ENCODE data around the gene RMND5A.

Gene RMND5A

GRCh38 chr2:86673986-86674670 is 46.0 kb upstream of the RMND5A start:
- no CpG with 5 or more reads among the region's 1 CpG for WGBS (ENCODE audit: extremely low coverage, insufficient coverage, insufficient read length)
- Histone ChIP-seq H3K9me3 (ENCODE audit: insufficient read depth, low read depth, low read length) (no peaks in the 10 kb centered on the region), H3K23ac (ENCODE audit: low read length) (no peak overlapping the region), H2AFZ (ENCODE audit: insufficient read depth, low read length, poor library complexity) (no peak overlapping the region), H4K12ac (ENCODE audit: low read depth, low read length) (no peak overlapping the region), H3K4me2 (ENCODE audit: low read length) (no peak overlapping the region), H3K27ac (ENCODE audit: low read depth, low read length) (no peak overlapping the region), H3K79me2 (ENCODE audit: control insufficient read depth, insufficient read depth, low read length, poor library complexity) (no peaks in the 10 kb centered on the region), H3K27me3 (ENCODE audit: insufficient read depth, low read length) (no peaks in the 10 kb centered on the region), H2BK120ac (ENCODE audit: insufficient read depth, low read length, poor library complexity) (no peak overlapping the region), H3K9ac (ENCODE audit: low read length) (no peak overlapping the region), H3K18ac (ENCODE audit: low read length) (no peak overlapping the region), H2BK5ac (ENCODE audit: low read depth, low read length, poor library complexity) (no peak overlapping the region), H4K91ac (ENCODE audit: low read depth, low read length) (no peak overlapping the region), H3K79me1 (ENCODE audit: low read length) (no peaks in the 10 kb centered on the region), H3K14ac (ENCODE audit: low read length) (no peak overlapping the region), H3K4ac (ENCODE audit: low read depth, low read length) (no peak overlapping the region), H3K4me1 (ENCODE audit: control insufficient read depth in 1 of 2, insufficient read depth in 2 of 2, low read length in 2 of 2) (no peaks in the 10 kb centered on the region), H2AK5ac (ENCODE audit: low read length) (no peak overlapping the region), H3K4me3 (ENCODE audit: low read depth, low read length) (no peak overlapping the region), H3K36me3 (ENCODE audit: control insufficient read depth in 1 of 2, insufficient read depth in 2 of 2, low read length in 2 of 2) (no peaks in the 10 kb centered on the region), H2BK12ac (ENCODE audit: low read length) (no peak overlapping the region), H4K8ac (ENCODE audit: low read depth, low read length) (no peak overlapping the region)
- DNase-seq, result peak in 1 of 2 donors; percentile 37

GRCh38 chr2:86675104-86675503 is 45.0 kb upstream of the RMND5A start:
- H3K9ac ChIP-seq (ENCODE audit: low read length), result no peak overlapping the region
- no peak overlapping the region for H3K4me3 ChIP-seq (ENCODE audit: low read depth, low read length)
- no peak overlapping the region for H3K14ac ChIP-seq (ENCODE audit: low read length)
- H4K8ac ChIP-seq (ENCODE audit: low read depth, low read length), result no peak overlapping the region
- H3K36me3 ChIP-seq (ENCODE audit: control insufficient read depth in 1 of 2, insufficient read depth in 2 of 2, low read length in 2 of 2), result no peaks in the 10 kb centered on the region
- H2AFZ ChIP-seq (ENCODE audit: insufficient read depth, low read length, poor library complexity), result no peak overlapping the region
- H4K91ac ChIP-seq (ENCODE audit: low read depth, low read length), result no peak overlapping the region
- no peak overlapping the region for H3K4ac ChIP-seq (ENCODE audit: low read depth, low read length)
- H3K18ac ChIP-seq (ENCODE audit: low read length), result no peak overlapping the region
- no peak overlapping the region for H3K27ac ChIP-seq (ENCODE audit: low read depth, low read length)
- H2BK120ac ChIP-seq (ENCODE audit: insufficient read depth, low read length, poor library complexity), result no peak overlapping the region
- no peaks in the 10 kb centered on the region for H3K4me1 ChIP-seq (ENCODE audit: control insufficient read depth in 1 of 2, insufficient read depth in 2 of 2, low read length in 2 of 2)
- no peak overlapping the region for H3K4me2 ChIP-seq (ENCODE audit: low read length)
- H3K79me2 ChIP-seq (ENCODE audit: control insufficient read depth, insufficient read depth, low read length, poor library complexity), result no peaks in the 10 kb centered on the region
- no peak overlapping the region for H4K12ac ChIP-seq (ENCODE audit: low read depth, low read length)
- no peak overlapping the region for H2BK5ac ChIP-seq (ENCODE audit: low read depth, low read length, poor library complexity)
- H2AK5ac ChIP-seq (ENCODE audit: low read length), result no peak overlapping the region
- no CpG with 5 or more reads among the region's 2 CpGs for WGBS (ENCODE audit: extremely low coverage, insufficient coverage, insufficient read length)
- DNase-seq, result no peak
- no peak overlapping the region for H3K23ac ChIP-seq (ENCODE audit: low read length)
- H2BK12ac ChIP-seq (ENCODE audit: low read length), result no peak overlapping the region
- H3K79me1 ChIP-seq (ENCODE audit: low read length), result no peaks in the 10 kb centered on the region
- H3K9me3 ChIP-seq (ENCODE audit: insufficient read depth, low read depth, low read length), result no peaks in the 10 kb centered on the region
- H3K27me3 ChIP-seq (ENCODE audit: insufficient read depth, low read length), result no peaks in the 10 kb centered on the region

DNA sequence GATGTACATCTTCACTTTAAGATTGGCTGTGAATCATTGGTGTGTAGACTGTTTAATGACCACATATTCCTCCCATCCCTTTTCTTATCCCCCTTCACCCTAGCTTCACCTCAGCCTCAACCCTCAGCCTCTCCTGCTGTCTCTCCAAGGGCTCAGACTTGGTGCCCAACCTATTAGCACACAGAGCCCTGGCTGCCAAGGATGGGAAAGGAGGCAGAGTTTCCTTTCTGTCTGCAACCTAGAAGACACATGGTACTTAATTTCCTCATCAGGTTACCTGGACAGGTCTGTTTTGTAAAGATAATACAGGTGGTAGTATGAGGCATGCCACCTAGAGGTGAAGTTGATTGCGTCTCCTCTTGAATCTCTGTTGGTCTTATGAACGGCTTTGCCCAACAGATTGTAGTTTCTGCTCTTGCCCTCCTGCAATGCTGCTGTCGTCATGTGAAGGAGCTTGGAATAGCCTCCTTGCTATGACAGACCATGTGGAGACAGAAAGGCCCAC is 44.5 kb upstream of the RMND5A start:
- no peaks in the 10 kb centered on the region for H3K36me3 ChIP-seq (ENCODE audit: control insufficient read depth in 1 of 2, insufficient read depth in 2 of 2, low read length in 2 of 2)

GRCh38 chr2:86677816-86678215 is 42.3 kb upstream of the RMND5A start:
- H4K8ac ChIP-seq (ENCODE audit: low read depth, low read length), result no peak overlapping the region
- H2BK120ac ChIP-seq (ENCODE audit: insufficient read depth, low read length, poor library complexity), result no peak overlapping the region
- H3K27me3 ChIP-seq (ENCODE audit: insufficient read depth, low read length), result no peaks in the 10 kb centered on the region
- H3K79me2 ChIP-seq (ENCODE audit: control insufficient read depth, insufficient read depth, low read length, poor library complexity), result no peaks in the 10 kb centered on the region
- no peak overlapping the region for H3K4me2 ChIP-seq (ENCODE audit: low read length)
- no peaks in the 10 kb centered on the region for H3K9me3 ChIP-seq (ENCODE audit: insufficient read depth, low read depth, low read length)
- no peak overlapping the region for H2AFZ ChIP-seq (ENCODE audit: insufficient read depth, low read length, poor library complexity)
- no peaks in the 10 kb centered on the region for H3K79me1 ChIP-seq (ENCODE audit: low read length)
- no peak overlapping the region for H2BK5ac ChIP-seq (ENCODE audit: low read depth, low read length, poor library complexity)
- no peak overlapping the region for H4K91ac ChIP-seq (ENCODE audit: low read depth, low read length)
- no peak overlapping the region for H2BK12ac ChIP-seq (ENCODE audit: low read length)
- no peak overlapping the region for H3K4ac ChIP-seq (ENCODE audit: low read depth, low read length)
- DNase-seq, result peak in 1 of 2 donors; percentile 25
- H2AK5ac ChIP-seq (ENCODE audit: low read length), result no peak overlapping the region
- H3K36me3 ChIP-seq (ENCODE audit: control insufficient read depth in 1 of 2, insufficient read depth in 2 of 2, low read length in 2 of 2), result no peaks in the 10 kb centered on the region
- no peak overlapping the region for H3K18ac ChIP-seq (ENCODE audit: low read length)
- no peak overlapping the region for H3K23ac ChIP-seq (ENCODE audit: low read length)
- no peak overlapping the region for H4K12ac ChIP-seq (ENCODE audit: low read depth, low read length)
- no peak overlapping the region for H3K27ac ChIP-seq (ENCODE audit: low read depth, low read length)
- H3K9ac ChIP-seq (ENCODE audit: low read length), result no peak overlapping the region
- no peak overlapping the region for H3K14ac ChIP-seq (ENCODE audit: low read length)
- H3K4me1 ChIP-seq (ENCODE audit: control insufficient read depth in 1 of 2, insufficient read depth in 2 of 2, low read length in 2 of 2), result no peaks in the 10 kb centered on the region
- H3K4me3 ChIP-seq (ENCODE audit: low read depth, low read length), result no peak overlapping the region

More for the DNA sequence above, 44.5 kb upstream of the RMND5A start:
- no peak overlapping the region for H2BK12ac ChIP-seq (ENCODE audit: low read length)
- no peak overlapping the region for H2BK120ac ChIP-seq (ENCODE audit: insufficient read depth, low read length, poor library complexity)
- H4K8ac ChIP-seq (ENCODE audit: low read depth, low read length), result no peak overlapping the region
- H3K4me1 ChIP-seq (ENCODE audit: control insufficient read depth in 1 of 2, insufficient read depth in 2 of 2, low read length in 2 of 2), result no peaks in the 10 kb centered on the region
- H3K79me1 ChIP-seq (ENCODE audit: low read length), result no peaks in the 10 kb centered on the region
- DNase-seq, result peak in 1 of 2 donors; percentile 12
- no peak overlapping the region for H2AK5ac ChIP-seq (ENCODE audit: low read length)
- no peak overlapping the region for H3K18ac ChIP-seq (ENCODE audit: low read length)
- H3K4ac ChIP-seq (ENCODE audit: low read depth, low read length), result no peak overlapping the region
- H3K23ac ChIP-seq (ENCODE audit: low read length), result no peak overlapping the region
- no peaks in the 10 kb centered on the region for H3K9me3 ChIP-seq (ENCODE audit: insufficient read depth, low read depth, low read length)
- no peak overlapping the region for H2AFZ ChIP-seq (ENCODE audit: insufficient read depth, low read length, poor library complexity)
- no peak overlapping the region for H2BK5ac ChIP-seq (ENCODE audit: low read depth, low read length, poor library complexity)
- no peak overlapping the region for H3K9ac ChIP-seq (ENCODE audit: low read length)
- H3K27me3 ChIP-seq (ENCODE audit: insufficient read depth, low read length), result no peaks in the 10 kb centered on the region
- no peak overlapping the region for H3K27ac ChIP-seq (ENCODE audit: low read depth, low read length)
- no peak overlapping the region for H4K12ac ChIP-seq (ENCODE audit: low read depth, low read length)
- WGBS (ENCODE audit: extremely low coverage, insufficient coverage, insufficient read length), result no CpG with 5 or more reads among the region's 3 CpGs
- H3K79me2 ChIP-seq (ENCODE audit: control insufficient read depth, insufficient read depth, low read length, poor library complexity), result no peaks in the 10 kb centered on the region
- no peak overlapping the region for H3K14ac ChIP-seq (ENCODE audit: low read length)
- H3K4me3 ChIP-seq (ENCODE audit: low read depth, low read length), result no peak overlapping the region
- no peak overlapping the region for H3K4me2 ChIP-seq (ENCODE audit: low read length)
- H4K91ac ChIP-seq (ENCODE audit: low read depth, low read length), result no peak overlapping the region
